HepG2 (cell line): ENCODE measurements around the gene NCOA5. TPM values are rescaled to one million over a fixed set of nuclear protein-coding genes. Genes with fewer than 3 reads are reported as not detected.
A peak's percentile ranks its signal among the peaks of the same experiment; 100 is the strongest.

Source experiments
- AHDC1 ChIP-seq: sonication (generic); formaldehyde crosslinking; IDR thresholded peaks from 2 replicates; pipeline ENCODE4 v1.5.1; 2020; ENCODE audit warnings: mild to moderate bottlenecking, missing genetic modification reagents, borderline replicate concordance
- ATF7-NPFF ChIP-seq: sonication (generic); formaldehyde crosslinking; IDR thresholded peaks from 2 replicates; pipeline ENCODE4 v1.8.1; 2023; ENCODE audit warnings: mild to moderate bottlenecking, low read depth, missing genetic modification reagents, moderate library complexity
- CERS6 ChIP-seq: sonication (generic); formaldehyde crosslinking; IDR thresholded peaks from 2 replicates; pipeline ENCODE4 v1.5.0; 2020; ENCODE audit warnings: missing genetic modification reagents
- DDIT3 ChIP-seq: sonication (generic); formaldehyde crosslinking; IDR thresholded peaks from 2 replicates; pipeline ENCODE4 v1.4.0; 2020; ENCODE audit warnings: mild to moderate bottlenecking, missing genetic modification reagents
- FOSL1 ChIP-seq: sonication (generic); formaldehyde crosslinking; IDR thresholded peaks from 2 replicates; pipeline ENCODE4 v1.9.0; 2021; ENCODE audit warnings: missing genetic modification reagents, borderline replicate concordance
- KLF15 ChIP-seq: sonication (generic); formaldehyde crosslinking; IDR thresholded peaks from 2 replicates; pipeline ENCODE4 v1.8.1; 2023; ENCODE audit warnings: borderline replicate concordance, mild to moderate bottlenecking, inconsistent platforms, missing genetic modification reagents, mixed read lengths
- NR0B2 ChIP-seq: sonication (generic); formaldehyde crosslinking; IDR thresholded peaks from 2 replicates; pipeline ENCODE4 v1.4.0; 2020; ENCODE audit warnings: mild to moderate bottlenecking, missing genetic modification reagents
- PLSCR1 ChIP-seq: sonication (generic); formaldehyde crosslinking; IDR thresholded peaks from 2 replicates; pipeline ENCODE4 v1.5.0; 2020; ENCODE audit warnings: missing genetic modification reagents, mild to moderate bottlenecking, borderline replicate concordance
- ZNF276 ChIP-seq: sonication (generic); formaldehyde crosslinking; IDR thresholded peaks from 2 replicates; pipeline ENCODE4 v1.4.0; 2020; ENCODE audit warnings: mild to moderate bottlenecking, low read depth, missing genetic modification reagents
- ZNF547 ChIP-seq: sonication (generic); formaldehyde crosslinking; IDR thresholded peaks from 2 replicates; pipeline ENCODE4 v1.5.1; 2020; ENCODE audit warnings: mild to moderate bottlenecking, missing genetic modification reagents
- ZNF563 ChIP-seq: sonication (generic); formaldehyde crosslinking; IDR thresholded peaks from 2 replicates; pipeline ENCODE4 v1.8.0; 2022; ENCODE audit warnings: mild to moderate bottlenecking, moderate library complexity, missing genetic modification reagents
- ZNF720 ChIP-seq: sonication (generic); formaldehyde crosslinking; IDR thresholded peaks from 2 replicates; pipeline ENCODE4 v1.4.0; 2020; ENCODE audit warnings: missing genetic modification reagents
- ZNF784 ChIP-seq: sonication (generic); formaldehyde crosslinking; IDR thresholded peaks from 2 replicates; pipeline ENCODE4 v1.5.1; 2020; ENCODE audit warnings: missing genetic modification reagents, mild to moderate bottlenecking, borderline replicate concordance
- polyA plus RNA-seq, 8 experiments: library from polyadenylated mRNA; depleted of rRNA in 3 of 8; stranded (reverse) in 7 of 8; unstranded in 1 of 8; fragments of >200 nt; fragmentation: Illumina TruSeq in 4 of 8; extraction: Trizol in 4 of 8; gene quantifications; 2 replicates each; pipeline versions ENCODE4 v1.2.1 to v1.2.3, GENCODE V29; 2011 to 2016; ENCODE audit warnings: low read depth in 4 of 8, missing spikeins in 1 of 8, mixed read lengths in 1 of 8; ENCODE audit not compliant: insufficient read depth in 1 of 8
- total RNA-seq, 5 experiments: library from RNA; depleted of rRNA; stranded (reverse); fragments of >200 nt; fragmentation: Illumina TruSeq; extraction: Trizol; gene quantifications; 2 replicates each; pipeline ENCODE4 v1.2.3, GENCODE V29; 2016; ENCODE audit warnings: low read depth in 1 of 5

NCOA5 gene
- total and polyA plus RNA-seq, 2 of the 13 experiments (the other 11 are each of a cell fraction or from before 2014, with no cell fraction given) = 16.5 to 28.4 TPM

- TF ChIP-seq ZNF276 (CRISPR knock-in tag) (no peak), ZNF784 (no peak), PLSCR1 (CRISPR knock-in tag) (no peak), FOSL1 (CRISPR knock-in tag) (no peak), ZNF720 (CRISPR knock-in tag) (no peak), ZNF563 (peak; percentile 63; the same call in 1 of the 2 replicates), ATF7-NPFF (CRISPR knock-in tag) (no peak), CERS6 (CRISPR knock-in tag) (no peak), NR0B2 (CRISPR knock-in tag) (no peak), ZNF547 (no peak), KLF15 (no peak), AHDC1 (CRISPR knock-in tag) (no peak), DDIT3 (no peak)
These were observed 36.8 kb upstream of the NCOA5 start (continued) for GRCh38 chr20:46126440-46127056.
